Measurements from ENCODE around the gene RABGAP1L. TPM values are rescaled to one million over a fixed set of nuclear protein-coding genes. Genes with fewer than 3 reads are reported as not detected.
"Not testable (repeated sequence)": the region's sequence is repeated elsewhere in the genome, so short reads cannot be mapped to it uniquely, and the experiment has no call there.

Gene RABGAP1L
- total RNA-seq, 6 donors from 2014 or later = 41.3 to 229 (median 85.3) TPM

DNA sequence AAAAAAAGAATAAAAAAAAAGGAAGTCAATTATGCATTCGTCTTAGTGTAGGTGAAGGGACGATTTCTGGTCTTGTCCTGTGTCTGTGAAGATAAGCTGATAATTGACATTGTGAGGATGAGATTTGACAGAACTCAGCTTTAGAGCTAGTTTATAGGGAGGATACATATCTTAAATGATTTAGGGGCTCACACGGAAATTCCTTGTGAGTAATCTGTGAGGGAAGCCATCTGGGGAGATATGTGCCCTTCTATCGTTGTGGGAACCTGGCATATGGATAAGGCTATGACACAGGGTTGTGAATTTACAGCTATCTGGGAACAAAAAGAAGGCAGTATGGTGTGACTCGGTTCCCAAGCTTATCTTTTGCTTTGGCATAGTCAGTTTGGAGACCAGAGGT is 71.1 kb downstream of the RABGAP1L start:
- H3K27me3 ChIP-seq = no peaks in the 10 kb centered on the region
- no peak for TF ChIP-seq POLR2A (IDR thresholded peaks at IDR 0.05)
- no peak for TF ChIP-seq CTCF (IDR thresholded peaks at IDR 0.05)
- TF ChIP-seq POLR2AphosphoS5 (IDR thresholded peaks at IDR 0.05) = no peak
- no peak for TF ChIP-seq EP300 (IDR thresholded peaks at IDR 0.05)
- 85 to 87% methylated on average over 5 of the region's 5 CpGs for WGBS, 2 donors
- H3K36me3 ChIP-seq = peaks cover 0 to 17% (median 6%) of the 10 kb centered on the region in 4 donors
- H3K4me3 ChIP-seq = no peak overlapping the region
- H3K27ac ChIP-seq = no peak overlapping the region
- DNase-seq = no peak
- ATAC-seq (ENCODE audit: low FRiP score in 2 of 2) = no peak
- no peaks in the 10 kb centered on the region for H3K9me3 ChIP-seq
- no peaks in the 10 kb centered on the region for H3K4me1 ChIP-seq

GRCh38 chr1:174232761-174233160 is 73.4 kb downstream of the RABGAP1L start:
- no peak for ATAC-seq (ENCODE audit: low FRiP score in 2 of 2)
- WGBS, 2 donors = 77% methylated on average over 3 of the region's 3 CpGs

DNA sequence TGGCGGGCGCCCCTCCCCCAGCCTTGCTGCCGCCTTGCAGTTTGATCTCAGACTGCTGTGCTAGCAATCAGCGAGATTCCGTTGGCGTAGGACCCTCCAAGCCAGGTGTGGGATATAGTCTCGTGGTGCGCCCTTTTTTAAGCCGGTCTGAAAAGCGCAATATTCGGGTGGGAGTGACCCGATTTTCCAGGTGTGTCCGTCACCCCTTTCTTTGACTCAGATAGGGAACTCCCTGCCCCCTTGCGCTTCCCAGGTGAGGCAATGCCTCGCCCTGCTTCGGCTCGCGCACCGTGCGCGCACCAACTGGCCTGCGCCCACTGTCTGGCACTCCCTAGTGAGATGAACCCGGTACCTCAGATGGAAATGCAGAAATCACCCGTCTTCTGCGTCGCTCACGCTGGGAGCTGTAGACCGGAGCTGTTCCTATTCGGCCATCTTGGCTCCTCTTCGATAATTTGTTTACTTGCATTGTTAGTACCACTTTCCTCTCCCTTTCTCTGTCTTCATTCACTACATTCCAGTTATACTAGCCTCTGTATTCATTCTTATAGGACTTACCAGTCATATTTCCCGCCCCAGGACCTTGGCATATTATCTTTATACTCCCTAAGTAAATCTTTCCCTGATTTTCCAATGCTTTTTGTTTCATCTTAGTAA is 79.7 kb downstream of the RABGAP1L start:
- not testable (repeated sequence) for H3K9me3 ChIP-seq; ATAC-seq (ENCODE audit: low FRiP score in 2 of 2); H3K27ac ChIP-seq; H3K4me1 ChIP-seq; H3K27me3 ChIP-seq; H3K4me3 ChIP-seq
- 98% methylated on average over 18 to 28 of the region's 31 CpGs for WGBS, 2 donors
- H3K36me3 ChIP-seq = peaks cover 0 to 14% (median 0%) of the 10 kb centered on the region in 4 donors
- peak in 1 of 2 donors; percentile 48 for DNase-seq

More at GRCh38 chr1:174232761-174233160, 73.4 kb downstream of the RABGAP1L start:
- no peak for DNase-seq
- no peak for TF ChIP-seq CTCF (IDR thresholded peaks at IDR 0.05)
- no peak for TF ChIP-seq POLR2AphosphoS5 (IDR thresholded peaks at IDR 0.05)
- no peak for TF ChIP-seq EP300 (IDR thresholded peaks at IDR 0.05)
- no peak for TF ChIP-seq POLR2A (IDR thresholded peaks at IDR 0.05)
- Histone ChIP-seq H3K27me3 (no peaks in the 10 kb centered on the region), H3K4me3 (no peak overlapping the region), H3K36me3 (peaks cover 0 to 17% (median 6%) of the 10 kb centered on the region in 4 donors), H3K9me3 (no peaks in the 10 kb centered on the region), H3K4me1 (no peaks in the 10 kb centered on the region), H3K27ac (no peak overlapping the region)

GRCh38 chr1:174239541-174239940 is 80.2 kb downstream of the RABGAP1L start:
- WGBS, 2 donors = 89 to 90% methylated on average over 1 of the region's 1 CpG
- DNase-seq (no peak), ATAC-seq (ENCODE audit: low FRiP score in 2 of 2) (no peak)
- no peak overlapping the region for H3K27ac ChIP-seq
- no peaks in the 10 kb centered on the region for H3K4me1 ChIP-seq
- peaks cover 0 to 19% (median 4%) of the 10 kb centered on the region in 4 donors for H3K36me3 ChIP-seq
- H3K27me3 ChIP-seq = no peaks in the 10 kb centered on the region
- TF ChIP-seq POLR2AphosphoS5 (IDR thresholded peaks at IDR 0.05) = no peak
- no peak for TF ChIP-seq POLR2A (IDR thresholded peaks at IDR 0.05)
- no peak for TF ChIP-seq CTCF (IDR thresholded peaks at IDR 0.05)
- TF ChIP-seq EP300 (IDR thresholded peaks at IDR 0.05) = no peak
- no peaks in the 10 kb centered on the region for H3K9me3 ChIP-seq
- H3K4me3 ChIP-seq = no peak overlapping the region

DNA sequence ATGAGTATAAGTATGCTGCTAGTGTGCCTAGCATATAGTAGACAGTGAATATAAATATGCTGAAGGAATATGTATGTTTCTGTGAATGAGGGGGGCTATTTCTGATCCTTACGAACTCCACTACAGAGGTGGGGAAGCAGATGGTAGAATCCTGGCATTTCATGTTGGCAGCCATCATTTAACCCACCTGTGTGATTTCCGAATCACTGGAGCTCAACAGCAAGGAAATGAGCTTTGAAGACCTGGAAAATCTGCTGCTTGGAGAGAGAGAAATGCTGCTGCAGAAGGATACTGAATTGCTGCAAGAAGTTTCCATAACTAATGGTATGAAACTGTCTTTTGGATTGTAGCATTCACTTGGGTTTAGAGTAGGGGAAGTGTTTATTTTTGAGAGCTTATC is 83.5 kb downstream of the RABGAP1L start:
- Histone ChIP-seq H3K4me1 (no peaks in the 10 kb centered on the region), H3K9me3 (no peaks in the 10 kb centered on the region), H3K4me3 (no peak overlapping the region), H3K27me3 (no peaks in the 10 kb centered on the region), H3K27ac (no peak overlapping the region), H3K36me3 (peaks cover 0 to 30% (median 10%) of the 10 kb centered on the region in 4 donors)
- TF ChIP-seq POLR2A (IDR thresholded peaks at IDR 0.05) (no peak), CTCF (IDR thresholded peaks at IDR 0.05) (no peak), POLR2AphosphoS5 (IDR thresholded peaks at IDR 0.05) (no peak), EP300 (IDR thresholded peaks at IDR 0.05) (no peak)
- ATAC-seq (ENCODE audit: low FRiP score in 2 of 2) (no peak), DNase-seq (no peak)
- 88 to 96% methylated on average over 2 of the region's 2 CpGs for WGBS, 2 donors
